Measurements from ENCODE around the gene ANKRD12. TPM values are rescaled to one million over a fixed set of nuclear protein-coding genes. Genes with fewer than 3 reads are reported as not detected.

The ANKRD12 gene
- total and polyA plus RNA-seq, 4 donors, result 2.7 to 59.7 (median 17.3) TPM

DNA sequence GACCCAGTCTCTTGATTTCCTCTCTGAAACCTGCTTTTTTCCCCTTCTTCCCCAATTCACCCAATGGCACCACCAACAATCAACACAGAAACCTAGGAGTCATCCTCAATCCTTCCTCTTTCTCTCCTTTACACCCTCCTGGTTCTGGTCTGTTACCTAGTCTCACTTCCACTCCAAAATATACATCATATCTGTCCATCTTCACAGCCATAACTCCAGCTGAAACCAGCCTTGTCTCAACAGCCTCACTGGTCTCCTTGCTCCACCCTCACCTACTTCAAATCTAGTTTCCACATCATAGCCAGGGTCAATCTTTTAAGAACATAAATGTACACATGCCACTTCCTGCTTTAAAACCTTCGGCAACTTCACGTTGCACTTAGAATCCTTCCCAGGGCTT, 186.2 kb downstream of the ANKRD12 start (continued):
- TF ChIP-seq, protein P1, sequence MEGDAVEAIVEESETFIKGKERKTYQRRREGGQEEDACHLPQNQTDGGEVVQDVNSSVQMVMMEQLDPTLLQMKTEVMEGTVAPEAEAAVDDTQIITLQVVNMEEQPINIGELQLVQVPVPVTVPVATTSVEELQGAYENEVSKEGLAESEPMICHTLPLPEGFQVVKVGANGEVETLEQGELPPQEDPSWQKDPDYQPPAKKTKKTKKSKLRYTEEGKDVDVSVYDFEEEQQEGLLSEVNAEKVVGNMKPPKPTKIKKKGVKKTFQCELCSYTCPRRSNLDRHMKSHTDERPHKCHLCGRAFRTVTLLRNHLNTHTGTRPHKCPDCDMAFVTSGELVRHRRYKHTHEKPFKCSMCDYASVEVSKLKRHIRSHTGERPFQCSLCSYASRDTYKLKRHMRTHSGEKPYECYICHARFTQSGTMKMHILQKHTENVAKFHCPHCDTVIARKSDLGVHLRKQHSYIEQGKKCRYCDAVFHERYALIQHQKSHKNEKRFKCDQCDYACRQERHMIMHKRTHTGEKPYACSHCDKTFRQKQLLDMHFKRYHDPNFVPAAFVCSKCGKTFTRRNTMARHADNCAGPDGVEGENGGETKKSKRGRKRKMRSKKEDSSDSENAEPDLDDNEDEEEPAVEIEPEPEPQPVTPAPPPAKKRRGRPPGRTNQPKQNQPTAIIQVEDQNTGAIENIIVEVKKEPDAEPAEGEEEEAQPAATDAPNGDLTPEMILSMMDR (IDR thresholded peaks at IDR 0.05; ENCODE audit: low read depth, low read length, missing input control), result no peak
- TF ChIP-seq FOXA1 (IDR thresholded peaks at IDR 0.05), result no peak
- TF ChIP-seq, protein P2, sequence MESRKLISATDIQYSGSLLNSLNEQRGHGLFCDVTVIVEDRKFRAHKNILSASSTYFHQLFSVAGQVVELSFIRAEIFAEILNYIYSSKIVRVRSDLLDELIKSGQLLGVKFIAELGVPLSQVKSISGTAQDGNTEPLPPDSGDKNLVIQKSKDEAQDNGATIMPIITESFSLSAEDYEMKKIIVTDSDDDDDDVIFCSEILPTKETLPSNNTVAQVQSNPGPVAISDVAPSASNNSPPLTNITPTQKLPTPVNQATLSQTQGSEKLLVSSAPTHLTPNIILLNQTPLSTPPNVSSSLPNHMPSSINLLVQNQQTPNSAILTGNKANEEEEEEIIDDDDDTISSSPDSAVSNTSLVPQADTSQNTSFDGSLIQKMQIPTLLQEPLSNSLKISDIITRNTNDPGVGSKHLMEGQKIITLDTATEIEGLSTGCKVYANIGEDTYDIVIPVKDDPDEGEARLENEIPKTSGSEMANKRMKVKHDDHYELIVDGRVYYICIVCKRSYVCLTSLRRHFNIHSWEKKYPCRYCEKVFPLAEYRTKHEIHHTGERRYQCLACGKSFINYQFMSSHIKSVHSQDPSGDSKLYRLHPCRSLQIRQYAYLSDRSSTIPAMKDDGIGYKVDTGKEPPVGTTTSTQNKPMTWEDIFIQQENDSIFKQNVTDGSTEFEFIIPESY (IDR thresholded peaks at IDR 0.05), result no peak
- no peak for TF ChIP-seq RAD21 (IDR thresholded peaks at IDR 0.05)

DNA sequence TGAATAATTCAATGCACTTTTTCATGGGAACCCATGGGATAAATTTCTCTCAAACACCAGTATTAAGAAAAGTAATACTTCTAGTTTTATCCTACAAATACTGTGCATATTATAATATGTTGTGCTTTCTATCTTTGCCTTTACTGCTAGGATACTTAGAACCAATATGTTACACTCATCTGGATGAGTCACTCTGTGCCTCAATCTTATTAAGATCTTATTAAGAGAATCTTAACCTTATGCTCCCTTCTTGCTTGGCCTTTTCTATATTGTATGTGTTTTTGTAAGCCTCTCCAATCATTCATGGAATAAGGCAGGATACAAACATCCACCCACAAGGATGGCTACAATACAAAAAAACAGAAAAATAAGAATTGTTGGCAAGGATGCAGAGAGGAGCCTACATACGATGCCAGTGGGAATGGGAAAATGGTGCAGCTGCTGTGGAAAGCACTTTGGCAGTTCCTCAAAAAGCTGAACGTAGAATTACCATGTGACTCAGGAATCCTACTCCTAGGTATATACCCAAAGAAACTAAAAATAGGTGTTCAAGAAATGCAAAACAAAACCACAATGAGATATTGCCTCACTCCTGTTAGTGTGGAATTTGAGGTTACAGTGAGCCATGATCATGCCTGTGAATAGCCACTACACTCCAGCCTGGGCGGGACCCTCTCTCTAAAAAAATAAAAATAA, 187.3 kb downstream of the ANKRD12 start:
- Histone ChIP-seq H3K27me3 (ENCODE audit: control insufficient read depth in 4 of 4, insufficient read depth in 4 of 4, low read length in 3 of 4) (no peaks in the 10 kb centered on the region), H3K4me3 (ENCODE audit: low read depth in 1 of 3, low read length in 3 of 3) (no peak overlapping the region), H3K4me1 (ENCODE audit: control insufficient read depth in 4 of 4, insufficient read depth in 4 of 4, low read length in 3 of 4) (no peaks in the 10 kb centered on the region), H3K9me3 (ENCODE audit: control insufficient read depth in 4 of 4, low read length in 3 of 4) (peaks cover 0 to 5% (median 0%) of the 10 kb centered on the region in 4 donors), H3K9ac (ENCODE audit: low read depth in 1 of 2, low read length in 2 of 2) (no peak overlapping the region), H3K36me3 (ENCODE audit: control insufficient read depth in 4 of 4, insufficient read depth in 3 of 4, low read depth in 1 of 4, low read length in 3 of 4) (no peaks in the 10 kb centered on the region), H3K27ac (ENCODE audit: low read depth in 1 of 2, low read length in 2 of 2) (no peak overlapping the region)
- TF ChIP-seq EGR1 (IDR thresholded peaks at IDR 0.05; ENCODE audit: low read depth in 2 of 2) (no peak), HNF4A (conservative IDR thresholded peaks at IDR 0.05) (no peak), NR2F2 (IDR thresholded peaks at IDR 0.05) (no peak), HNF4G (IDR thresholded peaks at IDR 0.05) (no peak), JUND (IDR thresholded peaks at IDR 0.05) (no peak), RAD21 (IDR thresholded peaks at IDR 0.05) (no peak), GABPA (IDR thresholded peaks at IDR 0.05 in 1 of 2, conservative IDR thresholded peaks at IDR 0.05 in 1 of 2) (no peak), TAF1 (conservative IDR thresholded peaks at IDR 0.05) (no peak), FOXA1 (IDR thresholded peaks at IDR 0.05) (no peak), YY1 (IDR thresholded peaks at IDR 0.05) (no peak), RXRA (IDR thresholded peaks at IDR 0.05) (no peak), FOXA2 (IDR thresholded peaks at IDR 0.05) (no peak), SP1 (IDR thresholded peaks at IDR 0.05) (no peak)
- TF ChIP-seq, protein P3, sequence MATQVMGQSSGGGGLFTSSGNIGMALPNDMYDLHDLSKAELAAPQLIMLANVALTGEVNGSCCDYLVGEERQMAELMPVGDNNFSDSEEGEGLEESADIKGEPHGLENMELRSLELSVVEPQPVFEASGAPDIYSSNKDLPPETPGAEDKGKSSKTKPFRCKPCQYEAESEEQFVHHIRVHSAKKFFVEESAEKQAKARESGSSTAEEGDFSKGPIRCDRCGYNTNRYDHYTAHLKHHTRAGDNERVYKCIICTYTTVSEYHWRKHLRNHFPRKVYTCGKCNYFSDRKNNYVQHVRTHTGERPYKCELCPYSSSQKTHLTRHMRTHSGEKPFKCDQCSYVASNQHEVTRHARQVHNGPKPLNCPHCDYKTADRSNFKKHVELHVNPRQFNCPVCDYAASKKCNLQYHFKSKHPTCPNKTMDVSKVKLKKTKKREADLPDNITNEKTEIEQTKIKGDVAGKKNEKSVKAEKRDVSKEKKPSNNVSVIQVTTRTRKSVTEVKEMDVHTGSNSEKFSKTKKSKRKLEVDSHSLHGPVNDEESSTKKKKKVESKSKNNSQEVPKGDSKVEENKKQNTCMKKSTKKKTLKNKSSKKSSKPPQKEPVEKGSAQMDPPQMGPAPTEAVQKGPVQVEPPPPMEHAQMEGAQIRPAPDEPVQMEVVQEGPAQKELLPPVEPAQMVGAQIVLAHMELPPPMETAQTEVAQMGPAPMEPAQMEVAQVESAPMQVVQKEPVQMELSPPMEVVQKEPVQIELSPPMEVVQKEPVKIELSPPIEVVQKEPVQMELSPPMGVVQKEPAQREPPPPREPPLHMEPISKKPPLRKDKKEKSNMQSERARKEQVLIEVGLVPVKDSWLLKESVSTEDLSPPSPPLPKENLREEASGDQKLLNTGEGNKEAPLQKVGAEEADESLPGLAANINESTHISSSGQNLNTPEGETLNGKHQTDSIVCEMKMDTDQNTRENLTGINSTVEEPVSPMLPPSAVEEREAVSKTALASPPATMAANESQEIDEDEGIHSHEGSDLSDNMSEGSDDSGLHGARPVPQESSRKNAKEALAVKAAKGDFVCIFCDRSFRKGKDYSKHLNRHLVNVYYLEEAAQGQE (IDR thresholded peaks at IDR 0.05), result no peak
- TF ChIP-seq, protein P2 (IDR thresholded peaks at IDR 0.05), result no peak
- TF ChIP-seq, protein P4, sequence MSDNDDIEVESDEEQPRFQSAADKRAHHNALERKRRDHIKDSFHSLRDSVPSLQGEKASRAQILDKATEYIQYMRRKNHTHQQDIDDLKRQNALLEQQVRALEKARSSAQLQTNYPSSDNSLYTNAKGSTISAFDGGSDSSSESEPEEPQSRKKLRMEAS (IDR thresholded peaks at IDR 0.05), result no peak
- TF ChIP-seq, protein P1 (IDR thresholded peaks at IDR 0.05; ENCODE audit: low read depth, low read length, missing input control), result no peak
- TF ChIP-seq, protein P5, sequence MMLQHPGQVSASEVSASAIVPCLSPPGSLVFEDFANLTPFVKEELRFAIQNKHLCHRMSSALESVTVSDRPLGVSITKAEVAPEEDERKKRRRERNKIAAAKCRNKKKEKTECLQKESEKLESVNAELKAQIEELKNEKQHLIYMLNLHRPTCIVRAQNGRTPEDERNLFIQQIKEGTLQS (IDR thresholded peaks at IDR 0.05), result no peak
- WGBS, result 84% methylated on average over 3 of the region's 3 CpGs
- DNase-seq (ENCODE audit: low spot score), result no peak

All from liver (tissue), 9 donors.